Gastroesophageal sphincter (tissue), 3 donors: ENCODE results near the gene SLC6A9.

Experiments
- EP300 ChIP-seq: sonication (generic); formaldehyde crosslinking; IDR thresholded peaks from one replicate; pipeline ENCODE4 v1.6.1; 2017; ENCODE audit warnings: antibody characterized with exemption, mild to moderate bottlenecking
- POLR2A ChIP-seq, 2 donors: fragments of 450-650 bp; IDR thresholded peaks; one replicate each; pipeline ENCODE4 v1.6.1; 2017; ENCODE audit warnings: antibody characterized with exemption in 2 of 2, mild to moderate bottlenecking in 2 of 2, moderate library complexity in 1 of 2
- TF ChIP-seq, protein P1 (sequence below), 4 experiments: fragments of 200-600 bp in 2 of 4; fragments of 450-650 bp in 2 of 4; sonication (generic) in 1 of 4; IDR thresholded peaks; one replicate each; pipeline ENCODE4 v1.5.1; 2017 to 2019; ENCODE audit warnings: antibody characterized with exemption in 4 of 4, mild to moderate bottlenecking in 2 of 4, moderate library complexity in 2 of 4

DNA sequence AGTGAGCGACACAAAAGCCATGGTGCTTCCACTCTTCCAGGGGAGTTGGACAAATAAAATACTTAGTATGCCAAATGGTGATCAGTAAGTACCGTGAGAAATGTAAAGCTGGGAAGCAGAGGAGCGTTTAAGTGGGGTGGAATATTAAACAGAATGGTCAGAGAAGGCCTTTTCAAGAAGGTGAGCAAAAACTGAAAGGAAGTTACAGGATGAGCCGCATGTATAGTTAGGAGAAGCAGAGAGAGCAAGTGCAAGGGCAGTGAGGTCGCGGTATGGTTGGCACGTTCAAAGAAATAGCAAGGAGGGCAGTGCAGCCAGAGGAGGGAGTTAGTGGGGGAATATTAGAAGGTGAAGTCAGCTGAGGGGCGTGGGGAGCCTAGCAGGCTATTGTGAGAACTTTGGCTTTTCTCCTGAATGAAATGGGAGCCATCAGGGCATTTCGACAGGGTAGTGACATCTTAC is 57.2 kb downstream of the SLC6A9 start:
- TF ChIP-seq, protein P1, sequence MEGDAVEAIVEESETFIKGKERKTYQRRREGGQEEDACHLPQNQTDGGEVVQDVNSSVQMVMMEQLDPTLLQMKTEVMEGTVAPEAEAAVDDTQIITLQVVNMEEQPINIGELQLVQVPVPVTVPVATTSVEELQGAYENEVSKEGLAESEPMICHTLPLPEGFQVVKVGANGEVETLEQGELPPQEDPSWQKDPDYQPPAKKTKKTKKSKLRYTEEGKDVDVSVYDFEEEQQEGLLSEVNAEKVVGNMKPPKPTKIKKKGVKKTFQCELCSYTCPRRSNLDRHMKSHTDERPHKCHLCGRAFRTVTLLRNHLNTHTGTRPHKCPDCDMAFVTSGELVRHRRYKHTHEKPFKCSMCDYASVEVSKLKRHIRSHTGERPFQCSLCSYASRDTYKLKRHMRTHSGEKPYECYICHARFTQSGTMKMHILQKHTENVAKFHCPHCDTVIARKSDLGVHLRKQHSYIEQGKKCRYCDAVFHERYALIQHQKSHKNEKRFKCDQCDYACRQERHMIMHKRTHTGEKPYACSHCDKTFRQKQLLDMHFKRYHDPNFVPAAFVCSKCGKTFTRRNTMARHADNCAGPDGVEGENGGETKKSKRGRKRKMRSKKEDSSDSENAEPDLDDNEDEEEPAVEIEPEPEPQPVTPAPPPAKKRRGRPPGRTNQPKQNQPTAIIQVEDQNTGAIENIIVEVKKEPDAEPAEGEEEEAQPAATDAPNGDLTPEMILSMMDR (IDR thresholded peaks at IDR 0.05) = no peak
- TF ChIP-seq POLR2A (IDR thresholded peaks at IDR 0.05) (no peak), EP300 (no peak)
